OCI-LY1 (cell line): ENCODE measurements around the gene CCDC33.

Experiments
- CTCF ChIP-seq: fragments of 200-600 bp; sonication (generic), shearing (Covaris generic); IDR thresholded peaks from 2 replicates; pipeline ENCODE4 v1.5.1; 2017; ENCODE audit warnings: mild to moderate bottlenecking, antibody characterized with exemption, low read length, moderate library complexity, mixed read lengths
- EZH2 ChIP-seq: fragments of 200-600 bp; sonication (generic), shearing (Covaris generic); IDR thresholded peaks from 2 replicates; pipeline ENCODE4 v1.8.0; 2017; ENCODE audit warnings: borderline replicate concordance, mixed run types, mild to moderate bottlenecking, antibody characterized with exemption, low read length, moderate library complexity, mixed read lengths

- no peak for TF ChIP-seq CTCF
- no peak for TF ChIP-seq EZH2
These were observed 14.5 kb upstream of the CCDC33 start for GRCh38 chr15:74221399-74222239.
